GM12891 (cell line): Measurements from ENCODE around the gene SLC7A9.

ENCODE experiments used
- POLR2A ChIP-seq: IDR thresholded peaks from 2 replicates; pipeline ENCODE4 v1.6.1; 2011; ENCODE audit warnings: low read depth, low read length, control low read depth
- POLR2AphosphoS5 ChIP-seq: IDR thresholded peaks from 2 replicates; pipeline ENCODE4 v1.6.1; 2011; ENCODE audit warnings: low read depth, low read length, control low read depth

DNA sequence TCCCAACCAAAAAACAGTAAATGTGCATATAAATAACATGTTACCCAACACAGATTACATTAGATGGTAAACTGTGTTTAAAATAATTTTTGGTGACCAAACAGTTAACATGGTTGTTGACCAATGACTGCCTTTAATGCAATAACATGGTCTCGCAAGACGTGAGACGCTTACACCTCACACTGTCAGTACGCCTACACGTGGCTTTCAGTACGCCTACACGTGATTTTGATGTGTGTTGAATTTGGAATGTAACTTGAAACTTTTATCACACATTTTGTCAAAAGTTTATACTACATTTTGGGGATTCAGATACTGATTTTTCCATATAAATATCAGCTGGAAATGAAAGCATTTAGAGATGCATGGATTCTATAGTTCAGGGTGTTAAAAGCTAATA lies 32.0 kb downstream of the SLC7A9 start:
- no peak for TF ChIP-seq POLR2A
- TF ChIP-seq POLR2AphosphoS5, result no peak
